Activated T-helper 2 cell treated with anti-CD3 and anti-CD28 coated beads, Interferon-gamma antibody, Interleukin-2, Interleukin-4, amounts not matched to agents 10 μg/mL and 5 μg/mL and 100 μg/mL, durations not matched to agents 14 hours and 24 hours and 36 hours (primary cell): ENCODE results near the gene SKIDA1. TPM values are rescaled to one million over a fixed set of nuclear protein-coding genes. Genes with fewer than 3 reads are reported as not detected.

Source experiments
- DNase-seq: peaks from one replicate; pipeline ENCODE4 v3.0.0; 2021; ENCODE audit warnings: low spot score
- H3K27ac Mint-ChIP-seq: one replicate; pipeline ENCODE4 v1.8.0; 2021; ENCODE audit warnings: mixed read lengths
- H3K27me3 Mint-ChIP-seq: one replicate; pipeline ENCODE4 v1.8.0; 2021; ENCODE audit warnings: low read depth, mixed read lengths
- H3K36me3 Mint-ChIP-seq: one replicate; pipeline ENCODE4 v1.8.0; 2021; ENCODE audit warnings: low read depth, mixed read lengths
- H3K4me1 Mint-ChIP-seq: one replicate; pipeline ENCODE4 v1.8.0; 2021; ENCODE audit warnings: low read depth, mixed read lengths
- H3K4me3 Mint-ChIP-seq: one replicate; pipeline ENCODE4 v1.8.0; 2021; ENCODE audit warnings: low read depth, mild to moderate bottlenecking, moderate library complexity, mixed read lengths
- H3K9me3 Mint-ChIP-seq: one replicate; pipeline ENCODE4 v1.8.0; 2021; ENCODE audit warnings: mixed read lengths
- intact Hi-C: fragments of 100-400 bp; cut with micrococcal nuclease; formaldehyde crosslinking; loops from one replicate; pipeline ENCODE4 v1.15.1; 2023
- total RNA-seq: library from RNA; stranded (reverse); gene quantifications from 2 replicates; pipeline ENCODE4 v1.2.3, GENCODE V29; 2022

The SKIDA1 gene
- total RNA-seq, 1 donor from 2014 or later, result 0.11 TPM

- peaks cover 24% of the 10 kb centered on the region for H3K4me1 Mint-ChIP-seq
- no peak for DNase-seq
- peak overlapping the region; percentile 89 for H3K27ac Mint-ChIP-seq
- no peaks in the 10 kb centered on the region for H3K36me3 Mint-ChIP-seq
- peaks cover 46% of the 10 kb centered on the region for H3K27me3 Mint-ChIP-seq
- no peaks in the 10 kb centered on the region for H3K9me3 Mint-ChIP-seq
- intact Hi-C loops, result loop anchor here (1.0 to 5.0 kb wide), 3 partner anchors 7 to 905 kb away; partner anchors contain the start of gene MLLT10
- peak overlapping the region; percentile 83 for H3K4me3 Mint-ChIP-seq
Observed at GRCh38 chr10:21526860-21527597, 1.5 kb upstream of the SKIDA1 start.

- H3K4me1 Mint-ChIP-seq, result peaks cover 24% of the 10 kb centered on the region
- H3K9me3 Mint-ChIP-seq, result no peaks in the 10 kb centered on the region
- H3K27ac Mint-ChIP-seq, result peak overlapping the region; percentile 89
- H3K4me3 Mint-ChIP-seq, result peak overlapping the region; percentile 83
- peak; percentile 40 for DNase-seq
- intact Hi-C loops, result loop anchor here (1.0 to 5.0 kb wide), 3 partner anchors 8 to 906 kb away; partner anchors contain the start of gene MLLT10
- H3K27me3 Mint-ChIP-seq, result peaks cover 49% of the 10 kb centered on the region
- no peaks in the 10 kb centered on the region for H3K36me3 Mint-ChIP-seq
Observed at GRCh38 chr10:21526188-21526859, 842 bp upstream of the SKIDA1 start.

GRCh38 chr10:21524526-21525366 is 736 bp downstream of the SKIDA1 start:
- Mint-ChIP-seq H3K27ac (peak overlapping the region; percentile 90), H3K9me3 (no peaks in the 10 kb centered on the region), H3K4me1 (peaks cover 36% of the 10 kb centered on the region), H3K27me3 (peaks cover 49% of the 10 kb centered on the region), H3K36me3 (no peaks in the 10 kb centered on the region), H3K4me3 (peak overlapping the region; percentile 83)
- intact Hi-C loops, result loop anchor here (5.0 kb wide), 1 partner anchor 908 kb away; no protein-coding TSS in a partner anchor
- DNase-seq, result no peak

- Mint-ChIP-seq H3K9me3 (no peaks in the 10 kb centered on the region), H3K4me3 (no peak overlapping the region), H3K27ac (no peak overlapping the region), H3K4me1 (peaks cover 42% of the 10 kb centered on the region), H3K36me3 (no peaks in the 10 kb centered on the region), H3K27me3 (peaks cover 51% of the 10 kb centered on the region)
- no peak for DNase-seq
- intact Hi-C loops, result no loop called here
Observed at GRCh38 chr10:21524131-21524525, 1.4 kb downstream of the SKIDA1 start.

- intact Hi-C loops, result no loop called here
- Mint-ChIP-seq H3K4me3 (no peak overlapping the region), H3K27ac (no peak overlapping the region), H3K27me3 (peaks cover 49% of the 10 kb centered on the region), H3K36me3 (no peaks in the 10 kb centered on the region), H3K9me3 (no peaks in the 10 kb centered on the region), H3K4me1 (peaks cover 47% of the 10 kb centered on the region)
- DNase-seq, result no peak
Observed at GRCh38 chr10:21523557-21524008, 1.9 kb downstream of the SKIDA1 start.

- Mint-ChIP-seq H3K4me1 (peaks cover 49% of the 10 kb centered on the region), H3K36me3 (no peaks in the 10 kb centered on the region), H3K27ac (no peak overlapping the region), H3K27me3 (peaks cover 48% of the 10 kb centered on the region), H3K4me3 (no peak overlapping the region), H3K9me3 (no peaks in the 10 kb centered on the region)
- DNase-seq, result no peak
- intact Hi-C loops, result no loop called here
Observed at GRCh38 chr10:21522631-21523406, 2.7 kb downstream of the SKIDA1 start.

GRCh38 chr10:21521751-21522533 is 3.5 kb downstream of the SKIDA1 start:
- H3K27me3 Mint-ChIP-seq, result peaks cover 47% of the 10 kb centered on the region
- H3K4me3 Mint-ChIP-seq, result no peak overlapping the region
- intact Hi-C loops, result no loop called here
- peaks cover 48% of the 10 kb centered on the region for H3K4me1 Mint-ChIP-seq
- H3K36me3 Mint-ChIP-seq, result no peaks in the 10 kb centered on the region
- no peak overlapping the region for H3K27ac Mint-ChIP-seq
- no peaks in the 10 kb centered on the region for H3K9me3 Mint-ChIP-seq
- DNase-seq, result no peak

- H3K4me1 Mint-ChIP-seq, result peaks cover 45% of the 10 kb centered on the region
- intact Hi-C loops, result no loop called here
- no peaks in the 10 kb centered on the region for H3K36me3 Mint-ChIP-seq
- no peak for DNase-seq
- peak overlapping the region; percentile 1 for H3K4me3 Mint-ChIP-seq
- no peak overlapping the region for H3K27ac Mint-ChIP-seq
- no peaks in the 10 kb centered on the region for H3K9me3 Mint-ChIP-seq
- H3K27me3 Mint-ChIP-seq, result peaks cover 45% of the 10 kb centered on the region
Observed at GRCh38 chr10:21520949-21521348, 4.5 kb downstream of the SKIDA1 start.

GRCh38 chr10:21520509-21520908 is 5.0 kb downstream of the SKIDA1 start:
- no peaks in the 10 kb centered on the region for H3K36me3 Mint-ChIP-seq
- intact Hi-C loops, result no loop called here
- no peak for DNase-seq
- peaks cover 50% of the 10 kb centered on the region for H3K27me3 Mint-ChIP-seq
- peak overlapping the region; percentile 54 for H3K4me3 Mint-ChIP-seq
- H3K9me3 Mint-ChIP-seq, result no peaks in the 10 kb centered on the region
- peaks cover 49% of the 10 kb centered on the region for H3K4me1 Mint-ChIP-seq
- no peak overlapping the region for H3K27ac Mint-ChIP-seq

- peaks cover 44% of the 10 kb centered on the region for H3K4me1 Mint-ChIP-seq
- H3K4me3 Mint-ChIP-seq, result peak overlapping the region; percentile 65
- no peak for DNase-seq
- no peaks in the 10 kb centered on the region for H3K9me3 Mint-ChIP-seq
- H3K36me3 Mint-ChIP-seq, result no peaks in the 10 kb centered on the region
- peaks cover 52% of the 10 kb centered on the region for H3K27me3 Mint-ChIP-seq
- intact Hi-C loops, result loop anchor here (2.0 to 10.0 kb wide), 5 partner anchors 13 to 955 kb away; partner anchors contain the start of genes COMMD3 and DNAJC1
- H3K27ac Mint-ChIP-seq, result peak overlapping the region; percentile 21
Observed at GRCh38 chr10:21519941-21520436, 5.5 kb downstream of the SKIDA1 start.

- Mint-ChIP-seq H3K9me3 (no peaks in the 10 kb centered on the region), H3K27me3 (peaks cover 54% of the 10 kb centered on the region), H3K27ac (no peak overlapping the region), H3K4me3 (peak overlapping the region; percentile 65), H3K4me1 (peaks cover 39% of the 10 kb centered on the region), H3K36me3 (no peaks in the 10 kb centered on the region)
- DNase-seq, result no peak
- intact Hi-C loops, result loop anchor here (2.0 to 10.0 kb wide), 5 partner anchors 13 to 955 kb away; partner anchors contain the start of genes COMMD3 and DNAJC1
Observed at GRCh38 chr10:21519397-21519933, 6.0 kb downstream of the SKIDA1 start.
